Astrocyte of the cerebellum (primary cell): Measurements from ENCODE around the gene PADI3.

Source experiments
- DNase-seq: peaks from one replicate; pipeline ENCODE4 v3.0.0-alpha.2; 2011; ENCODE audit warnings: low read depth
- H3K4me3 ChIP-seq: 2 replicates; pipeline ENCODE4 v1.5.1; 2011; ENCODE audit warnings: mild to moderate bottlenecking, low read depth, low read length, moderate library complexity
- CTCF ChIP-seq: IDR thresholded peaks from 2 replicates; pipeline ENCODE4 v1.5.1; 2012; ENCODE audit warnings: low read length, low read depth, moderate library complexity, mild to moderate bottlenecking; ENCODE audit errors: missing control alignments
- in situ Hi-C: cut with HindIII; loops from 2 replicates; pipeline ENCODE4 v1.10.0; 2017; ENCODE audit warnings: low sequenced_read_pairs

PADI3 gene

DNA sequence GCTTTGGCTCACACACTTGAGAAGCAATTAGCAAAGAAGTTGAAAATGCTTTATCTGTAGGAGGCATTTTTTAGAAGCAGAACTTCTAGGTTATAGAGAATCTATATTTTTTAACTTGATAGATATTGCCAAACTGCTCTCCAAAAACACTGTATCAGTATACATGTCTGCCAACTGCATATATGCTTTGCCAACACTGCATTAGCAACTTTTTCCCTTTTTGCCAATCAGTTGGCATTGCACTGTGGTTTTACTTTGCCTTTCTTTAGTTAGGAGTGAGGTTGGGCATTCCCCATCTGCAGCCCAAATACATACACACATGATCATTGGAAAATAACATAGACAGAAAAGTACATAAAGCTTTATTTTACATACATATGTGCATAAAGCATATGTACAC is 15.0 kb downstream of the PADI3 start:
- TF ChIP-seq CTCF, result no peak
- H3K4me3 ChIP-seq, result no peak overlapping the region
- DNase-seq, result no peak
- in situ Hi-C loops, result no loop called here

- DNase-seq, result no peak
- no peak for TF ChIP-seq CTCF
- H3K4me3 ChIP-seq, result no peak overlapping the region
- in situ Hi-C loops, result no loop called here
Measured at GRCh38 chr1:17264470-17264869, 15.6 kb downstream of the PADI3 start.

DNA sequence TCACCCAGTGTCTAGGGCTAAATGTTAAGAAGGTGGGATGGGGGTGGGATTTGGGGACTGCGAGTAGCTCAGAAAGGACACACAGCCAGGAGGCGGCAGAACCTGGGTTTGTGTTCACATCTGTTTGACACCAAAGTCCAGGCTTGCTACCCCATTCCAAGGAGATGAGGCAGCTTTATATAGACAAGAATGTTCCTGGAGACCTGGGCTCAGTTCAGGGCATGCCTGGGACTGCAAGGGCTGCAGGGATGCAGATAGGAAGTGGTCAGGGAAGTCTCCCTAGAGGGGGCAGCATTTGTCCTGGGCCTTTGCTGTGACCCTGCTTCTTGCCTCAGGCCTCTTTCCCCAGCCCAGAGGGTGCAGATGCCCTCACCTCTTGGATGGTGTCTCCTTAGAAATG is 16.3 kb downstream of the PADI3 start:
- no peak for DNase-seq
- no peak for TF ChIP-seq CTCF
- no peak overlapping the region for H3K4me3 ChIP-seq
- in situ Hi-C loops, result no loop called here

DNA sequence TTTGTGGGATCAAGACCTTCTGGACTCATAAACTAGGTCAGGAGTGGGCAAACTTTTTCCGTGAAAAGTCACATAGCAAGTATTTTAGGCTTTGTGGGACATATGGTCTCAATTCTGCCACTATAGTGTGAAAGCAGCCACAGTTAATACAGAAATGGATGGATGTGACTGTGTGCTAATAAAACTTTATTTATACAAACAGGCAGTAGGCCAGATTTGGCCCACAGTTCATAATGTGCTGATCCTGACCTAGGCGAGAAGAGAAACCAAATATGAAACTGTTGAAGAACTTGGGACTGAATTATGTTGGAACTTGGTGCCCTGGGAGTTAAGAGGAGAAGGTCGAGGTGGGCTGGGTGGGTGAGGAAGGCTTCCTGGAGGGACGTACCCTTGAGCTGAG is 17.1 kb downstream of the PADI3 start:
- DNase-seq, result no peak
- TF ChIP-seq CTCF, result no peak
- in situ Hi-C loops, result no loop called here
- H3K4me3 ChIP-seq, result no peak overlapping the region

DNA sequence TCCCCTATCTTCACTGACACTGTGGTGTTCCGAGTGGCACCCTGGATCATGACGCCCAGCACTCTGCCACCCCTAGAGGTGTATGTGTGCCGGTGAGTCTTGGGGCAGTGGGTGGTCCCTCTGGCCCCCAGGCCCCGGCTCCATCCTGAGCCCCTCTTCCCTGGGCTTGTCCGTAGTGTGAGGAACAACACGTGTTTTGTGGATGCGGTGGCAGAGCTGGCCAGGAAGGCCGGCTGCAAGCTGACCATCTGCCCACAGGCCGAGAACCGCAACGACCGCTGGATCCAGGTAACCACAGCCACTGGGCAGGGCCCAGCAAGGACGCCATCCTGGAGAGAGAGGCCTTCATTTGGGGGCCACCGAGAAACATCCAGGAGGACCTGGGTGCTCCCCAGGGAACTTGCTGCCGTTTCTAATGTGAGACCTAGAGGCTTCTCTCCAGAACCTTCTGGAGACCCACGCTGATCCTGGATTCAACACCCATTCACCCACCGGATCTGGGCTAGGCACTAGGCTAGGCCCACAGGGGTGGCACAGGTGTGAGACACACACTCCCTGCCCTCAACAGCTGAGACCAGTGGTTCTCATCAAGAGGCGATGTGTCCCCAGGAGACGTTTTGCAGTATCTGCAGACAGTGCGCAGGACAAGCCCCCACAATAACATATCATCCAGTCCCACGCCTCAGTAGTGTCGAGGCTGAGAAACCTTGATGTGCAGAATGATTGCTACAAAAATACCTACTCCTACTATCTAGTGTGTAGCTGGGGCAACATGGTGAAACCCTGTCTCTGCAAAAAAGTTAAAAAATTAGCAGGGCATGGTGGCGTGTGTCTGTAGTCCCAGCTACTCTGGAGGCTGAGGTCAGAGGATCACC is 22.2 kb downstream of the PADI3 start:
- no peak for DNase-seq
- TF ChIP-seq CTCF, result no peak

GRCh38 chr1:17272066-17272465 is 23.2 kb downstream of the PADI3 start:
- no peak overlapping the region for H3K4me3 ChIP-seq
- TF ChIP-seq CTCF, result no peak
- in situ Hi-C loops, result no loop called here
- DNase-seq, result no peak

More for the DNA sequence above, 22.2 kb downstream of the PADI3 start:
- H3K4me3 ChIP-seq, result no peak overlapping the region
- in situ Hi-C loops, result no loop called here
